WTC11 (cell line): ENCODE results near the gene FBXL12. TPM values are rescaled to one million over a fixed set of nuclear protein-coding genes. Genes with fewer than 3 reads are reported as not detected.

Experiments used
- CBFB ChIP-seq: sonication (generic); formaldehyde crosslinking; IDR thresholded peaks from 2 replicates; pipeline ENCODE4 v1.8.1; 2022; ENCODE audit warnings: mild to moderate bottlenecking, low read depth, missing genetic modification reagents
- FOXK1 ChIP-seq: sonication (generic); formaldehyde crosslinking; IDR thresholded peaks from 2 replicates; pipeline ENCODE4 v1.8.0; 2022; ENCODE audit warnings: mild to moderate bottlenecking, moderate library complexity, missing genetic modification reagents
- JAZF1 ChIP-seq: fragments of 250-450 bp; sonication (Bioruptor Pico); IDR thresholded peaks from 2 replicates; pipeline ENCODE4 v1.9.0; 2021; ENCODE audit warnings: moderate library complexity, mild to moderate bottlenecking, inconsistent platforms
- NR1H2 ChIP-seq: sonication (generic); formaldehyde crosslinking; IDR thresholded peaks from 2 replicates; pipeline ENCODE4 v1.9.0; 2021; ENCODE audit warnings: mild to moderate bottlenecking, moderate library complexity, missing genetic modification reagents
- OVOL2 ChIP-seq: fragments of 250-450 bp; sonication (Bioruptor Pico); IDR thresholded peaks from 2 replicates; pipeline ENCODE4 v1.9.0; 2021; ENCODE audit warnings: mild to moderate bottlenecking, borderline replicate concordance
- PRRX2 ChIP-seq: fragments of 250-450 bp; sonication (Bioruptor Pico); IDR thresholded peaks from 2 replicates; pipeline ENCODE4 v1.8.0; 2021; ENCODE audit warnings: mild to moderate bottlenecking
- SMAD3 ChIP-seq: sonication (generic); formaldehyde crosslinking; IDR thresholded peaks from 2 replicates; pipeline ENCODE4 v1.8.0; 2022; ENCODE audit warnings: missing genetic modification reagents, mild to moderate bottlenecking, borderline replicate concordance
- SMAD4 ChIP-seq: sonication (generic); formaldehyde crosslinking; IDR thresholded peaks from 2 replicates; pipeline ENCODE4 v1.8.0; 2022; ENCODE audit warnings: mild to moderate bottlenecking, missing genetic modification reagents
- ZNF121 ChIP-seq: sonication (generic); formaldehyde crosslinking; IDR thresholded peaks from 2 replicates; pipeline ENCODE4 v1.8.0; 2023; ENCODE audit warnings: missing genetic modification reagents
- ZNF138 ChIP-seq: sonication (generic); formaldehyde crosslinking; conservative IDR thresholded peaks from 2 replicates; pipeline ENCODE4 v1.8.1; 2022; ENCODE audit warnings: mild to moderate bottlenecking, moderate library complexity, missing genetic modification reagents
- ZNF219 ChIP-seq: sonication (generic); formaldehyde crosslinking; IDR thresholded peaks from 2 replicates; pipeline ENCODE4 v1.8.0; 2023; ENCODE audit warnings: missing genetic modification reagents, mild to moderate bottlenecking, borderline replicate concordance
- ZNF396 ChIP-seq: fragments of 250-450 bp; sonication (Bioruptor Pico); IDR thresholded peaks from 2 replicates; pipeline ENCODE4 v1.8.0; 2021; ENCODE audit warnings: mild to moderate bottlenecking, moderate library complexity, borderline replicate concordance
- total RNA-seq: library from RNA; stranded (reverse); gene quantifications from 3 replicates; pipeline ENCODE4 v1.2.3, GENCODE V29; 2021
- TF ChIP-seq, protein P1 (sequence below): sonication (generic); formaldehyde crosslinking; IDR thresholded peaks from 2 replicates; pipeline ENCODE4 v1.8.0; 2023; ENCODE audit warnings: missing genetic modification reagents, mild to moderate bottlenecking, borderline replicate concordance
- TF ChIP-seq, protein P2 (sequence below): sonication (generic); formaldehyde crosslinking; IDR thresholded peaks from 2 replicates; pipeline ENCODE4 v1.8.0; 2022; ENCODE audit warnings: mild to moderate bottlenecking, missing genetic modification reagents
- TF ChIP-seq, protein P3 (sequence below): sonication (generic); formaldehyde crosslinking; IDR thresholded peaks from 2 replicates; pipeline ENCODE4 v1.8.0; 2023; ENCODE audit warnings: mild to moderate bottlenecking, missing genetic modification reagents
- TF ChIP-seq, protein P4 (sequence below): sonication (generic); formaldehyde crosslinking; IDR thresholded peaks from 2 replicates; pipeline ENCODE4 v1.8.1; 2023; ENCODE audit warnings: mild to moderate bottlenecking, missing genetic modification reagents, moderate library complexity
- TF ChIP-seq, protein P5 (sequence below): sonication (generic); formaldehyde crosslinking; conservative IDR thresholded peaks from 2 replicates; pipeline ENCODE4 v1.8.1; 2023; ENCODE audit warnings: mild to moderate bottlenecking, low read depth, missing genetic modification reagents, moderate library complexity

FBXL12 gene
- total RNA-seq, 1 experiment from 2014 or later, result 37.6 TPM

DNA sequence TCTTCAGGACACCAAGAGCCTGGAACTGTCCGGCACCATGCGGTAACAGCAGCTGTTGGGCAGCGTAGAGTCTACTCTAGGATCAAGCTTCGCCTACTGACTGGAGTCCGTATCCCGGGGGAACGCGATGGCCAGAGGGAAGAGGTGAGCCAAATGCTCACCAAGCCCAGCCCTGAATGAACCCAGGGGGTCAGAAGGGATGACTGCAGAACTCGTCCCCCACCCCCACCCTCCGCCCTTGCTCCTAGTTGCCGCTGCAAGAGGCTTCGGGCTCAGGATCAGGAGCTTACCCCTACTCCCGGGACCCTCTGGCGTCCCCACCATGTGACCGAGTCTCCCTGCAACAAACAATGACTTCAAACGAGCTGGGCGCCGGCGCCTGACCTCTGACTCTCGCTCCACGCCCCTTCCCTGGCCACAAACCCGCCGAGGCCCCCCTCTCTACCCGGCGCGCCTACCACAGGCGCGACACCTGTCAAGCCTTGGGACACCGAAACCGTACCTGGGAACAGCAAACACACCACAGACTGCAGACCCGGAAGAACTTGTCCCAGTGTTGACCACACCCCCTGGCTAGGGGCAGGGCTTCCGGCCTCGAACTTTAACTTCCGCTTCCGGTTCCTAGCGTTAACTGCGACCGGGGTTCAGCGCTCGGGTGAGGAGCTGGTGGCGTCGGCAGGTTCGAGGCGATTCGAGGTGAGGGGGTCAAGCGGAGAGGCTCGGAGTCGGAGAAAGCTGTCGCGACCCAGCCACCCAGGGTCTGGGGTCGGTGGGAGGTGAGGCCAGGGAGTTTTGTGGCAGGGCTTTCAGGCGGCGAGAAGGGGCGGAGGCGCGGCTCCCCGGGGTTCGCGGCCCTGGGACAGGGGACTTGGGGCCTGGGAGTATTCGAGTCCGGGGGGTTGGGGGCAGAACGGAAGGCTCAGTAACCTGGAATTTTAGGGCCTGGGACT lies 8.7 kb upstream of the FBXL12 start, which contains the start of gene UBL5 (continued):
- TF ChIP-seq, protein P1, sequence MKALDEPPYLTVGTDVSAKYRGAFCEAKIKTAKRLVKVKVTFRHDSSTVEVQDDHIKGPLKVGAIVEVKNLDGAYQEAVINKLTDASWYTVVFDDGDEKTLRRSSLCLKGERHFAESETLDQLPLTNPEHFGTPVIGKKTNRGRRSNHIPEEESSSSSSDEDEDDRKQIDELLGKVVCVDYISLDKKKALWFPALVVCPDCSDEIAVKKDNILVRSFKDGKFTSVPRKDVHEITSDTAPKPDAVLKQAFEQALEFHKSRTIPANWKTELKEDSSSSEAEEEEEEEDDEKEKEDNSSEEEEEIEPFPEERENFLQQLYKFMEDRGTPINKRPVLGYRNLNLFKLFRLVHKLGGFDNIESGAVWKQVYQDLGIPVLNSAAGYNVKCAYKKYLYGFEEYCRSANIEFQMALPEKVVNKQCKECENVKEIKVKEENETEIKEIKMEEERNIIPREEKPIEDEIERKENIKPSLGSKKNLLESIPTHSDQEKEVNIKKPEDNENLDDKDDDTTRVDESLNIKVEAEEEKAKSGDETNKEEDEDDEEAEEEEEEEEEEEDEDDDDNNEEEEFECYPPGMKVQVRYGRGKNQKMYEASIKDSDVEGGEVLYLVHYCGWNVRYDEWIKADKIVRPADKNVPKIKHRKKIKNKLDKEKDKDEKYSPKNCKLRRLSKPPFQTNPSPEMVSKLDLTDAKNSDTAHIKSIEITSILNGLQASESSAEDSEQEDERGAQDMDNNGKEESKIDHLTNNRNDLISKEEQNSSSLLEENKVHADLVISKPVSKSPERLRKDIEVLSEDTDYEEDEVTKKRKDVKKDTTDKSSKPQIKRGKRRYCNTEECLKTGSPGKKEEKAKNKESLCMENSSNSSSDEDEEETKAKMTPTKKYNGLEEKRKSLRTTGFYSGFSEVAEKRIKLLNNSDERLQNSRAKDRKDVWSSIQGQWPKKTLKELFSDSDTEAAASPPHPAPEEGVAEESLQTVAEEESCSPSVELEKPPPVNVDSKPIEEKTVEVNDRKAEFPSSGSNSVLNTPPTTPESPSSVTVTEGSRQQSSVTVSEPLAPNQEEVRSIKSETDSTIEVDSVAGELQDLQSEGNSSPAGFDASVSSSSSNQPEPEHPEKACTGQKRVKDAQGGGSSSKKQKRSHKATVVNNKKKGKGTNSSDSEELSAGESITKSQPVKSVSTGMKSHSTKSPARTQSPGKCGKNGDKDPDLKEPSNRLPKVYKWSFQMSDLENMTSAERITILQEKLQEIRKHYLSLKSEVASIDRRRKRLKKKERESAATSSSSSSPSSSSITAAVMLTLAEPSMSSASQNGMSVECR (CRISPR knock-in tag), result peak; percentile 91; the same call in 1 of the 2 replicates
- no peak for TF ChIP-seq ZNF121 (CRISPR knock-in tag)
- TF ChIP-seq FOXK1 (CRISPR knock-in tag), result peak; percentile 98
- TF ChIP-seq, protein P2, sequence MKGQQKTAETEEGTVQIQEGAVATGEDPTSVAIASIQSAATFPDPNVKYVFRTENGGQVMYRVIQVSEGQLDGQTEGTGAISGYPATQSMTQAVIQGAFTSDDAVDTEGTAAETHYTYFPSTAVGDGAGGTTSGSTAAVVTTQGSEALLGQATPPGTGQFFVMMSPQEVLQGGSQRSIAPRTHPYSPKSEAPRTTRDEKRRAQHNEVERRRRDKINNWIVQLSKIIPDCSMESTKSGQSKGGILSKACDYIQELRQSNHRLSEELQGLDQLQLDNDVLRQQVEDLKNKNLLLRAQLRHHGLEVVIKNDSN (CRISPR knock-in tag), result peak; percentile 80
- TF ChIP-seq CBFB (CRISPR knock-in tag), result no peak
- 0 out of 2 replicates have a peak, but pooled peaks have one; percentile 12 for TF ChIP-seq SMAD3 (CRISPR knock-in tag)
- no peak for TF ChIP-seq OVOL2
- no peak for TF ChIP-seq PRRX2 (CRISPR knock-in tag)
- TF ChIP-seq, protein P3, sequence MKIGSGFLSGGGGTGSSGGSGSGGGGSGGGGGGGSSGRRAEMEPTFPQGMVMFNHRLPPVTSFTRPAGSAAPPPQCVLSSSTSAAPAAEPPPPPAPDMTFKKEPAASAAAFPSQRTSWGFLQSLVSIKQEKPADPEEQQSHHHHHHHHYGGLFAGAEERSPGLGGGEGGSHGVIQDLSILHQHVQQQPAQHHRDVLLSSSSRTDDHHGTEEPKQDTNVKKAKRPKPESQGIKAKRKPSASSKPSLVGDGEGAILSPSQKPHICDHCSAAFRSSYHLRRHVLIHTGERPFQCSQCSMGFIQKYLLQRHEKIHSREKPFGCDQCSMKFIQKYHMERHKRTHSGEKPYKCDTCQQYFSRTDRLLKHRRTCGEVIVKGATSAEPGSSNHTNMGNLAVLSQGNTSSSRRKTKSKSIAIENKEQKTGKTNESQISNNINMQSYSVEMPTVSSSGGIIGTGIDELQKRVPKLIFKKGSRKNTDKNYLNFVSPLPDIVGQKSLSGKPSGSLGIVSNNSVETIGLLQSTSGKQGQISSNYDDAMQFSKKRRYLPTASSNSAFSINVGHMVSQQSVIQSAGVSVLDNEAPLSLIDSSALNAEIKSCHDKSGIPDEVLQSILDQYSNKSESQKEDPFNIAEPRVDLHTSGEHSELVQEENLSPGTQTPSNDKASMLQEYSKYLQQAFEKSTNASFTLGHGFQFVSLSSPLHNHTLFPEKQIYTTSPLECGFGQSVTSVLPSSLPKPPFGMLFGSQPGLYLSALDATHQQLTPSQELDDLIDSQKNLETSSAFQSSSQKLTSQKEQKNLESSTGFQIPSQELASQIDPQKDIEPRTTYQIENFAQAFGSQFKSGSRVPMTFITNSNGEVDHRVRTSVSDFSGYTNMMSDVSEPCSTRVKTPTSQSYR (CRISPR knock-in tag), result no peak
- no peak for TF ChIP-seq ZNF396
- TF ChIP-seq, protein P4, sequence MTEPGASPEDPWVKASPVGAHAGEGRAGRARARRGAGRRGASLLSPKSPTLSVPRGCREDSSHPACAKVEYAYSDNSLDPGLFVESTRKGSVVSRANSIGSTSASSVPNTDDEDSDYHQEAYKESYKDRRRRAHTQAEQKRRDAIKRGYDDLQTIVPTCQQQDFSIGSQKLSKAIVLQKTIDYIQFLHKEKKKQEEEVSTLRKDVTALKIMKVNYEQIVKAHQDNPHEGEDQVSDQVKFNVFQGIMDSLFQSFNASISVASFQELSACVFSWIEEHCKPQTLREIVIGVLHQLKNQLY (CRISPR knock-in tag), result no peak
- TF ChIP-seq ZNF219, result no peak
- TF ChIP-seq NR1H2 (CRISPR knock-in tag), result no peak
- 0 out of 2 replicates have a peak, but pooled peaks have one; percentile 11 for TF ChIP-seq SMAD4 (CRISPR knock-in tag)
- no peak for TF ChIP-seq JAZF1
- TF ChIP-seq, protein P5, sequence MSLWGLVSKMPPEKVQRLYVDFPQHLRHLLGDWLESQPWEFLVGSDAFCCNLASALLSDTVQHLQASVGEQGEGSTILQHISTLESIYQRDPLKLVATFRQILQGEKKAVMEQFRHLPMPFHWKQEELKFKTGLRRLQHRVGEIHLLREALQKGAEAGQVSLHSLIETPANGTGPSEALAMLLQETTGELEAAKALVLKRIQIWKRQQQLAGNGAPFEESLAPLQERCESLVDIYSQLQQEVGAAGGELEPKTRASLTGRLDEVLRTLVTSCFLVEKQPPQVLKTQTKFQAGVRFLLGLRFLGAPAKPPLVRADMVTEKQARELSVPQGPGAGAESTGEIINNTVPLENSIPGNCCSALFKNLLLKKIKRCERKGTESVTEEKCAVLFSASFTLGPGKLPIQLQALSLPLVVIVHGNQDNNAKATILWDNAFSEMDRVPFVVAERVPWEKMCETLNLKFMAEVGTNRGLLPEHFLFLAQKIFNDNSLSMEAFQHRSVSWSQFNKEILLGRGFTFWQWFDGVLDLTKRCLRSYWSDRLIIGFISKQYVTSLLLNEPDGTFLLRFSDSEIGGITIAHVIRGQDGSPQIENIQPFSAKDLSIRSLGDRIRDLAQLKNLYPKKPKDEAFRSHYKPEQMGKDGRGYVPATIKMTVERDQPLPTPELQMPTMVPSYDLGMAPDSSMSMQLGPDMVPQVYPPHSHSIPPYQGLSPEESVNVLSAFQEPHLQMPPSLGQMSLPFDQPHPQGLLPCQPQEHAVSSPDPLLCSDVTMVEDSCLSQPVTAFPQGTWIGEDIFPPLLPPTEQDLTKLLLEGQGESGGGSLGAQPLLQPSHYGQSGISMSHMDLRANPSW (CRISPR knock-in tag), result no peak
- no peak for TF ChIP-seq ZNF138 (CRISPR knock-in tag)
